Measurements from ENCODE around the gene FGGY. TPM values are rescaled to one million over a fixed set of nuclear protein-coding genes. Genes with fewer than 3 reads are reported as not detected.

Gene FGGY
- total RNA-seq, 2 donors from 2014 or later = 6.7 to 8.5 TPM

- no peak for DNase-seq
- Mint-ChIP-seq H3K27me3 (no peaks in the 10 kb centered on the region), H3K4me3 (no peak overlapping the region), H3K36me3 (ENCODE audit: low read depth) (peaks cover 4% of the 10 kb centered on the region), H3K4me1 (peaks cover 6% of the 10 kb centered on the region), H3K27ac (no peak overlapping the region)
- H3K9me3 ChIP-seq (ENCODE audit: control insufficient read depth, low read length, poor library complexity, severe bottlenecking) = no peaks in the 10 kb centered on the region
- no peak for ATAC-seq
Measured at GRCh38 chr1:59673573-59674450, 376.9 kb downstream of the FGGY start.

- Mint-ChIP-seq H3K36me3 (ENCODE audit: low read depth) (peaks cover 4% of the 10 kb centered on the region), H3K4me1 (peaks cover 6% of the 10 kb centered on the region), H3K27me3 (no peaks in the 10 kb centered on the region), H3K27ac (no peak overlapping the region), H3K4me3 (no peak overlapping the region)
- no peaks in the 10 kb centered on the region for H3K9me3 ChIP-seq (ENCODE audit: control insufficient read depth, low read length, poor library complexity, severe bottlenecking)
- DNase-seq (no peak), ATAC-seq (no peak)
Measured at GRCh38 chr1:59674595-59674994, 377.7 kb downstream of the FGGY start.

GRCh38 chr1:59675936-59676335 lies 379.0 kb downstream of the FGGY start:
- no peak overlapping the region for H3K4me3 Mint-ChIP-seq
- peaks cover 6% of the 10 kb centered on the region for H3K4me1 Mint-ChIP-seq
- ATAC-seq = no peak
- peaks cover 4% of the 10 kb centered on the region for H3K36me3 Mint-ChIP-seq (ENCODE audit: low read depth)
- no peaks in the 10 kb centered on the region for H3K9me3 ChIP-seq (ENCODE audit: control insufficient read depth, low read length, poor library complexity, severe bottlenecking)
- no peaks in the 10 kb centered on the region for H3K27me3 Mint-ChIP-seq
- no peak for DNase-seq
- H3K27ac Mint-ChIP-seq = no peak overlapping the region

GRCh38 chr1:59678040-59678439 lies 381.1 kb downstream of the FGGY start:
- Mint-ChIP-seq H3K4me1 (peaks cover 4% of the 10 kb centered on the region), H3K4me3 (no peak overlapping the region), H3K36me3 (ENCODE audit: low read depth) (no peaks in the 10 kb centered on the region), H3K27me3 (no peaks in the 10 kb centered on the region), H3K27ac (no peak overlapping the region)
- DNase-seq (no peak), ATAC-seq (no peak)
- no peaks in the 10 kb centered on the region for H3K9me3 ChIP-seq (ENCODE audit: control insufficient read depth, low read length, poor library complexity, severe bottlenecking)

- ATAC-seq = no peak
- H3K9me3 ChIP-seq (ENCODE audit: control insufficient read depth, low read length, poor library complexity, severe bottlenecking) = no peaks in the 10 kb centered on the region
- no peak for DNase-seq
- H3K27ac Mint-ChIP-seq = no peak overlapping the region
- H3K27me3 Mint-ChIP-seq = no peaks in the 10 kb centered on the region
- no peaks in the 10 kb centered on the region for H3K36me3 Mint-ChIP-seq (ENCODE audit: low read depth)
- no peaks in the 10 kb centered on the region for H3K4me1 Mint-ChIP-seq
- no peak overlapping the region for H3K4me3 Mint-ChIP-seq
Measured at GRCh38 chr1:59678493-59679228, 381.8 kb downstream of the FGGY start.

GRCh38 chr1:59680044-59680443 lies 383.1 kb downstream of the FGGY start:
- ATAC-seq (no peak), DNase-seq (no peak)
- Mint-ChIP-seq H3K36me3 (ENCODE audit: low read depth) (no peaks in the 10 kb centered on the region), H3K4me3 (no peak overlapping the region), H3K27ac (no peak overlapping the region), H3K4me1 (no peaks in the 10 kb centered on the region), H3K27me3 (no peaks in the 10 kb centered on the region)
- no peaks in the 10 kb centered on the region for H3K9me3 ChIP-seq (ENCODE audit: control insufficient read depth, low read length, poor library complexity, severe bottlenecking)

GRCh38 chr1:59682396-59683080 lies 385.6 kb downstream of the FGGY start:
- no peaks in the 10 kb centered on the region for H3K9me3 ChIP-seq (ENCODE audit: control insufficient read depth, low read length, poor library complexity, severe bottlenecking)
- DNase-seq (no peak), ATAC-seq (no peak)
- Mint-ChIP-seq H3K4me3 (no peak overlapping the region), H3K27ac (no peak overlapping the region), H3K27me3 (no peaks in the 10 kb centered on the region), H3K4me1 (no peaks in the 10 kb centered on the region), H3K36me3 (ENCODE audit: low read depth) (no peaks in the 10 kb centered on the region)

GRCh38 chr1:59683197-59683596 lies 386.3 kb downstream of the FGGY start:
- no peak overlapping the region for H3K27ac Mint-ChIP-seq
- DNase-seq (no peak), ATAC-seq (no peak)
- H3K27me3 Mint-ChIP-seq = no peaks in the 10 kb centered on the region
- H3K4me1 Mint-ChIP-seq = no peaks in the 10 kb centered on the region
- H3K4me3 Mint-ChIP-seq = no peak overlapping the region
- no peaks in the 10 kb centered on the region for H3K36me3 Mint-ChIP-seq (ENCODE audit: low read depth)
- H3K9me3 ChIP-seq (ENCODE audit: control insufficient read depth, low read length, poor library complexity, severe bottlenecking) = no peaks in the 10 kb centered on the region

GRCh38 chr1:59684698-59685097 lies 387.8 kb downstream of the FGGY start:
- no peaks in the 10 kb centered on the region for H3K27me3 Mint-ChIP-seq
- H3K27ac Mint-ChIP-seq = no peak overlapping the region
- no peak overlapping the region for H3K4me3 Mint-ChIP-seq
- no peak for DNase-seq
- no peaks in the 10 kb centered on the region for H3K4me1 Mint-ChIP-seq
- no peak for ATAC-seq
- no peaks in the 10 kb centered on the region for H3K36me3 Mint-ChIP-seq (ENCODE audit: low read depth)
- no peaks in the 10 kb centered on the region for H3K9me3 ChIP-seq (ENCODE audit: control insufficient read depth, low read length, poor library complexity, severe bottlenecking)

- Mint-ChIP-seq H3K4me1 (no peaks in the 10 kb centered on the region), H3K36me3 (ENCODE audit: low read depth) (no peaks in the 10 kb centered on the region), H3K27me3 (no peaks in the 10 kb centered on the region), H3K4me3 (no peak overlapping the region), H3K27ac (no peak overlapping the region)
- H3K9me3 ChIP-seq (ENCODE audit: control insufficient read depth, low read length, poor library complexity, severe bottlenecking) = no peaks in the 10 kb centered on the region
- ATAC-seq = no peak
- DNase-seq = no peak
Measured at GRCh38 chr1:59685101-59685500, 388.2 kb downstream of the FGGY start.

GRCh38 chr1:59685666-59686065 lies 388.8 kb downstream of the FGGY start:
- ATAC-seq = no peak
- Mint-ChIP-seq H3K36me3 (ENCODE audit: low read depth) (no peaks in the 10 kb centered on the region), H3K4me1 (no peaks in the 10 kb centered on the region), H3K27ac (no peak overlapping the region), H3K27me3 (no peaks in the 10 kb centered on the region), H3K4me3 (no peak overlapping the region)
- DNase-seq = no peak
- H3K9me3 ChIP-seq (ENCODE audit: control insufficient read depth, low read length, poor library complexity, severe bottlenecking) = no peaks in the 10 kb centered on the region

- Mint-ChIP-seq H3K4me3 (no peak overlapping the region), H3K27ac (no peak overlapping the region), H3K36me3 (ENCODE audit: low read depth) (no peaks in the 10 kb centered on the region), H3K4me1 (no peaks in the 10 kb centered on the region), H3K27me3 (no peaks in the 10 kb centered on the region)
- H3K9me3 ChIP-seq (ENCODE audit: control insufficient read depth, low read length, poor library complexity, severe bottlenecking) = no peaks in the 10 kb centered on the region
- DNase-seq = no peak
- ATAC-seq = no peak
Measured at GRCh38 chr1:59686170-59686569, 389.3 kb downstream of the FGGY start.

GRCh38 chr1:59686574-59686973 lies 389.7 kb downstream of the FGGY start:
- DNase-seq (no peak), ATAC-seq (no peak)
- Mint-ChIP-seq H3K27me3 (no peaks in the 10 kb centered on the region), H3K4me1 (no peaks in the 10 kb centered on the region), H3K36me3 (ENCODE audit: low read depth) (no peaks in the 10 kb centered on the region), H3K27ac (no peak overlapping the region), H3K4me3 (no peak overlapping the region)
- no peaks in the 10 kb centered on the region for H3K9me3 ChIP-seq (ENCODE audit: control insufficient read depth, low read length, poor library complexity, severe bottlenecking)
